IMR-90 (cell line): ENCODE data around the gene HLA-DQA1. TPM values are rescaled to one million over a fixed set of nuclear protein-coding genes. Genes with fewer than 3 reads are reported as not detected.

Experiments used
- ATAC-seq: fragments of 200-7000 bp; cut with Tn5 transposase; 2 replicates; pipeline ENCODE4 v1.9.1; 2020; ENCODE audit warnings: low read depth, mild to moderate bottlenecking, moderate library complexity
- BruUV-seq: library from RNA; stranded (reverse); fragments of 400-500 nt; replicated peaks from 2 replicates; lab custom pipeline; 2021; lab: Mats Ljungman, UMichigan
- CTCF ChIA-PET: fragments of 300-600 bp; formaldehyde crosslinking; extraction: SDS; loops from one replicate; lab custom pipeline; 2021; ENCODE audit warnings: antibody characterized with exemption; lab: Yijun Ruan, JAX
- POLR2A ChIA-PET: fragments of 300-600 bp; sonication (Branson Sonifier 250); formaldehyde crosslinking; loops from one replicate; lab custom pipeline; 2022; ENCODE audit warnings: antibody characterized with exemption; ENCODE audit not compliant: unreplicated experiment; lab: Charles Lee
- DNase-seq: peaks from one replicate; pipeline ENCODE4 v3.0.0; 2013
- H2AFZ ChIP-seq: replicated peaks from 2 replicates; pipeline ENCODE3; 2013; ENCODE audit warnings: low read length, mild to moderate bottlenecking; ENCODE audit not compliant: poor library complexity
- H2AK5ac ChIP-seq: 2 replicates; pipeline ENCODE4 v1.6.1; 2013; ENCODE audit warnings: low read depth, low read length, inconsistent platforms
- H2AK9ac ChIP-seq: replicated peaks from 2 replicates; pipeline ENCODE3; 2013; ENCODE audit warnings: mild to moderate bottlenecking, low read depth, low read length, moderate library complexity; ENCODE audit not compliant: poor library complexity
- H2BK120ac ChIP-seq: 2 replicates; pipeline ENCODE4 v1.6.1; 2013; ENCODE audit warnings: low read depth, low read length, inconsistent platforms
- H2BK15ac ChIP-seq: 3 replicates; pipeline ENCODE4 v1.6.1; 2013; ENCODE audit warnings: low read depth, low read length, inconsistent platforms
- H2BK20ac ChIP-seq: 2 replicates; pipeline ENCODE4 v1.6.1; 2013; ENCODE audit warnings: low read depth, mild to moderate bottlenecking, inconsistent platforms, low read length, moderate library complexity
- H2BK5ac ChIP-seq: 2 replicates; pipeline ENCODE4 v1.6.1; 2013; ENCODE audit warnings: mild to moderate bottlenecking, low read depth, low read length, inconsistent platforms; ENCODE audit not compliant: poor library complexity, severe bottlenecking
- H3K14ac ChIP-seq: replicated peaks from 2 replicates; pipeline ENCODE4 v1.6.1; 2013; ENCODE audit warnings: low read depth, low read length, inconsistent platforms
- H3K18ac ChIP-seq: 2 replicates; pipeline ENCODE4 v1.6.1; 2013; ENCODE audit warnings: low read depth, low read length, control low read depth
- H3K23ac ChIP-seq: 2 replicates; pipeline ENCODE4 v1.6.1; 2013; ENCODE audit warnings: low read depth, low read length, inconsistent platforms
- H3K27ac ChIP-seq: 2 replicates; pipeline ENCODE4 v1.5.1; 2013; ENCODE audit warnings: mild to moderate bottlenecking, control low read depth, low read length; ENCODE audit not compliant: insufficient read depth
- H3K27me3 ChIP-seq: 2 replicates; pipeline ENCODE4 v1.6.1; 2013; ENCODE audit warnings: low read length; ENCODE audit not compliant: control insufficient read depth, insufficient read depth
- H3K36me3 ChIP-seq: 2 replicates; pipeline ENCODE4 v1.6.1; 2013; ENCODE audit warnings: low read length, mixed read lengths; ENCODE audit not compliant: control insufficient read depth, insufficient read depth
- H3K4ac ChIP-seq: 2 replicates; pipeline ENCODE4 v1.6.1; 2013; ENCODE audit warnings: low read depth, low read length, inconsistent platforms
- H3K4me1 ChIP-seq: 2 replicates; pipeline ENCODE4 v1.6.1; 2013; ENCODE audit warnings: low read length, mixed read lengths; ENCODE audit not compliant: control insufficient read depth, insufficient read depth
- H3K4me2 ChIP-seq: 2 replicates; pipeline ENCODE4 v1.6.1; 2013; ENCODE audit warnings: low read depth, mild to moderate bottlenecking, control low read depth, low read length, moderate library complexity
- H3K4me3 ChIP-seq: 2 replicates; pipeline ENCODE4 v1.5.1; 2013; ENCODE audit warnings: low read depth, mild to moderate bottlenecking, control low read depth, low read length, moderate library complexity; ENCODE audit not compliant: insufficient read depth
- H3K56ac ChIP-seq: 2 replicates; pipeline ENCODE4 v1.6.1; 2013; ENCODE audit warnings: low read length, inconsistent platforms; ENCODE audit not compliant: insufficient read depth; ENCODE audit errors: extremely low read depth
- H3K79me1 ChIP-seq, 2 experiments: 2 replicates each; pipeline ENCODE4 v1.6.1; 2013; ENCODE audit warnings: low read length in 2 of 2, inconsistent platforms in 1 of 2, low read depth in 1 of 2
- H3K9ac ChIP-seq: 2 replicates; pipeline ENCODE4 v1.6.1; 2013; ENCODE audit warnings: low read depth, low read length, control low read depth
- H3K9me1 ChIP-seq: 2 replicates; pipeline ENCODE4 v1.6.1; 2013; ENCODE audit warnings: low read length, inconsistent platforms; ENCODE audit not compliant: insufficient read depth
- H3K9me3 ChIP-seq: 2 replicates; pipeline ENCODE4 v1.6.1; 2013; ENCODE audit warnings: low read length; ENCODE audit not compliant: control insufficient read depth, insufficient read depth
- H4K20me1 ChIP-seq: 2 replicates; pipeline ENCODE4 v1.6.1; 2013; ENCODE audit warnings: low read length, inconsistent platforms; ENCODE audit not compliant: insufficient read depth
- H4K5ac ChIP-seq: 2 replicates; pipeline ENCODE4 v1.6.1; 2013; ENCODE audit warnings: mild to moderate bottlenecking, low read depth, low read length, control low read depth
- H4K8ac ChIP-seq, 2 experiments: 2 replicates each; pipeline ENCODE4 v1.6.1; 2013; ENCODE audit warnings: low read depth in 2 of 2, low read length in 2 of 2, control low read depth in 1 of 2, inconsistent platforms in 1 of 2
- H4K91ac ChIP-seq: 2 replicates; pipeline ENCODE4 v1.6.1; 2013; ENCODE audit warnings: low read depth, low read length, inconsistent platforms; ENCODE audit not compliant: insufficient read depth
- CHD1 ChIP-seq: IDR thresholded peaks from 2 replicates; pipeline ENCODE4 v1.6.1; 2012; ENCODE audit warnings: low read depth, low read length, improper control_type of control experiment
- FOS ChIP-seq: fragments of 150-350 bp; IDR thresholded peaks from 2 replicates; pipeline ENCODE4 v1.6.1; 2016; ENCODE audit warnings: low read depth, low read length
- MAFK ChIP-seq: IDR thresholded peaks from 2 replicates; pipeline ENCODE4 v1.6.1; 2012; ENCODE audit warnings: low read depth, low read length, improper control_type of control experiment
- MAZ ChIP-seq: IDR thresholded peaks from 2 replicates; pipeline ENCODE4 v1.6.1; 2012; ENCODE audit warnings: low read depth, mild to moderate bottlenecking, low read length, improper control_type of control experiment, moderate library complexity, borderline replicate concordance
- NFE2L2 ChIP-seq: fragments of 150-350 bp; IDR thresholded peaks from 2 replicates; pipeline ENCODE4 v1.6.1; 2016; ENCODE audit warnings: low read depth, mild to moderate bottlenecking, low read length
- POLR2A ChIP-seq: IDR thresholded peaks from 2 replicates; pipeline ENCODE4 v1.6.1; 2012; ENCODE audit warnings: mild to moderate bottlenecking, low read depth, low read length
- RAD21 ChIP-seq: IDR thresholded peaks from 2 replicates; pipeline ENCODE4 v1.6.1; 2012; ENCODE audit warnings: low read length, improper control_type of control experiment
- RCOR1 ChIP-seq: IDR thresholded peaks from 2 replicates; pipeline ENCODE4 v1.6.1; 2012; ENCODE audit warnings: mild to moderate bottlenecking, low read length, improper control_type of control experiment; ENCODE audit not compliant: insufficient replicate concordance
- RFX5 ChIP-seq: IDR thresholded peaks from 2 replicates; pipeline ENCODE4 v1.8.0; 2012; ENCODE audit warnings: low read depth, mild to moderate bottlenecking, low read length, moderate library complexity
- SMC3 ChIP-seq: fragments of 150-350 bp; IDR thresholded peaks from 2 replicates; pipeline ENCODE4 v1.6.1; 2016; ENCODE audit warnings: low read depth, mild to moderate bottlenecking, antibody characterized with exemption, low read length, moderate library complexity
- USF2 ChIP-seq: fragments of 150-350 bp; IDR thresholded peaks from 2 replicates; pipeline ENCODE4 v1.6.1; 2017; ENCODE audit warnings: mild to moderate bottlenecking, antibody characterized with exemption, low read length, low read depth
- WGBS, 2 experiments: methylation state at CpG; one replicate each; pipeline versions ENCODE4 v1.1.5 to v1.1.7; 2013; ENCODE audit warnings: missing lambda C conversion rate in 2 of 2; ENCODE audit not compliant: insufficient read length in 1 of 2; ENCODE audit errors: extremely low coverage in 2 of 2; 5-methylcytosine and 5-hydroxymethylcytosine counted together
- dilution Hi-C: fragments of 300-500 bp; cut with HindIII; formaldehyde crosslinking; loops from one replicate; pipeline ENCODE4 v1.14.3; 2018; ENCODE audit warnings: low sequenced_read_pairs; ENCODE audit not compliant: unreplicated experiment
- in situ Hi-C: fragments of 300-500 bp; cut with MboI; formaldehyde crosslinking; loops from 3 replicates; pipeline ENCODE4 v1.14.3; 2019; ENCODE audit warnings: low sequenced_read_pairs, inconsistent platforms, mixed read lengths
- intact Hi-C: fragments of 100-400 bp; cut with micrococcal nuclease; formaldehyde crosslinking; loops from 2 replicates; pipeline ENCODE4 v1.10.0; 2022
- polyA plus RNA-seq, 3 experiments: library from polyadenylated mRNA; depleted of rRNA; stranded (reverse); fragments of >200 nt; gene quantifications; 2 replicates each; pipeline ENCODE4 v1.2.3, GENCODE V29; 2012; ENCODE audit warnings: low replicate concordance in 1 of 3
- total RNA-seq: library from RNA; depleted of rRNA; stranded (reverse); fragments of >200 nt; gene quantifications from 2 replicates; pipeline ENCODE4 v1.2.3, GENCODE V29; 2012
- TF ChIP-seq, protein P1 (sequence below): conservative IDR thresholded peaks from 2 replicates; pipeline ENCODE4 v1.5.1; 2012; ENCODE audit warnings: mild to moderate bottlenecking, low read depth, low read length, improper control_type of control experiment

Gene HLA-DQA1
- total and polyA plus RNA-seq, 2 of the 4 experiments (the other 2 are of a cell fraction): not detected

DNA sequence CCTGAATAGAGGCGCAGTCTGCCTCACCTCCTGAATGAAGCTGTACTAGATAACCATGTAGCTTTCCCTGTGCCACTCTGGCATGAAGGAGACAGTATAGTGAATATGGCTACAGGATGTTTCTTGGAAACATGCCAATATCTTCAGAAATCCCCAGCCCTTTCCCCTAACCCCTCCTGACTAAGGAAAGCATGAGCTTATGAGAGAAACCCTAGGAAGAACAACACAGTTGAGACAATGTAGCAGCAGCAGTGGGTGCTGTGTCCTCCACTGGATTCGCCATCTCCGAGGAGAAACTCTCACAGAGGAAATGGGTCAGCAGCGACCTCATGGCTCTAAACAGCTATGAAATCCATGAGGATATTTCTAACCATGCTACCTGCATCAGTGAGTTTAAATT is 6.7 kb downstream of the HLA-DQA1 start:
- H3K27ac ChIP-seq: no peak overlapping the region
- no peaks in the 10 kb centered on the region for H3K9me1 ChIP-seq
- no peak overlapping the region for H2AK9ac ChIP-seq
- H2AK5ac ChIP-seq: no peak overlapping the region
- no peak for TF ChIP-seq POLR2A
- no peak for TF ChIP-seq FOS
- no peak for TF ChIP-seq RFX5
- no peak for TF ChIP-seq NFE2L2
- TF ChIP-seq RCOR1: no peak
- no peak for TF ChIP-seq MAZ
- no peak for TF ChIP-seq CHD1
- TF ChIP-seq RAD21: no peak
- no peak for TF ChIP-seq USF2
- no peak for TF ChIP-seq SMC3
- TF ChIP-seq, protein P1, sequence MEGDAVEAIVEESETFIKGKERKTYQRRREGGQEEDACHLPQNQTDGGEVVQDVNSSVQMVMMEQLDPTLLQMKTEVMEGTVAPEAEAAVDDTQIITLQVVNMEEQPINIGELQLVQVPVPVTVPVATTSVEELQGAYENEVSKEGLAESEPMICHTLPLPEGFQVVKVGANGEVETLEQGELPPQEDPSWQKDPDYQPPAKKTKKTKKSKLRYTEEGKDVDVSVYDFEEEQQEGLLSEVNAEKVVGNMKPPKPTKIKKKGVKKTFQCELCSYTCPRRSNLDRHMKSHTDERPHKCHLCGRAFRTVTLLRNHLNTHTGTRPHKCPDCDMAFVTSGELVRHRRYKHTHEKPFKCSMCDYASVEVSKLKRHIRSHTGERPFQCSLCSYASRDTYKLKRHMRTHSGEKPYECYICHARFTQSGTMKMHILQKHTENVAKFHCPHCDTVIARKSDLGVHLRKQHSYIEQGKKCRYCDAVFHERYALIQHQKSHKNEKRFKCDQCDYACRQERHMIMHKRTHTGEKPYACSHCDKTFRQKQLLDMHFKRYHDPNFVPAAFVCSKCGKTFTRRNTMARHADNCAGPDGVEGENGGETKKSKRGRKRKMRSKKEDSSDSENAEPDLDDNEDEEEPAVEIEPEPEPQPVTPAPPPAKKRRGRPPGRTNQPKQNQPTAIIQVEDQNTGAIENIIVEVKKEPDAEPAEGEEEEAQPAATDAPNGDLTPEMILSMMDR: no peak
- TF ChIP-seq MAFK: no peak
- no peak overlapping the region for H2BK15ac ChIP-seq
- in situ Hi-C loops (no loop called here), dilution Hi-C loops (no loop called here), intact Hi-C loops (no loop called here)
- no peak overlapping the region for H2AFZ ChIP-seq
- H3K4ac ChIP-seq: no peak overlapping the region
- H3K79me1 ChIP-seq: no peaks in the 10 kb centered on the region
- H4K8ac ChIP-seq: no peak overlapping the region
- no peak overlapping the region for H3K18ac ChIP-seq
- no peak overlapping the region for H2BK5ac ChIP-seq
- H2BK20ac ChIP-seq: no peak overlapping the region
- no TSS peak for BruUV-seq
- H3K9me3 ChIP-seq: no peaks in the 10 kb centered on the region
- no CpG with 5 or more reads among the region's 4 CpGs for WGBS, 2 experiments
- no peaks in the 10 kb centered on the region for H4K20me1 ChIP-seq
- H3K4me2 ChIP-seq: no peak overlapping the region
- H3K27me3 ChIP-seq: no peaks in the 10 kb centered on the region
- no peaks in the 10 kb centered on the region for H3K4me1 ChIP-seq
- no peak overlapping the region for H4K91ac ChIP-seq
- no peaks in the 10 kb centered on the region for H3K36me3 ChIP-seq
- no peak overlapping the region for H3K23ac ChIP-seq
- H2BK120ac ChIP-seq: no peak overlapping the region
- ATAC-seq (no peak), DNase-seq (no peak)
- no peak overlapping the region for H4K5ac ChIP-seq
- H3K56ac ChIP-seq: no peak overlapping the region
- no peak overlapping the region for H3K4me3 ChIP-seq
- POLR2A ChIA-PET: no interaction called here
- no peak overlapping the region for H3K9ac ChIP-seq
- H3K14ac ChIP-seq: no peak overlapping the region
- CTCF ChIA-PET: no interaction called here
